GM18861 (cell line): ENCODE results near the gene EPOP.
A peak's percentile ranks its signal among the peaks of the same experiment; 100 is the strongest.

Source experiments
- ATAC-seq: cut with Tn5 transposase; IDR thresholded peaks from one replicate; pipeline ENCODE4 v1.9.1; 2021; ENCODE audit not compliant: unreplicated experiment

Gene EPOP

DNA sequence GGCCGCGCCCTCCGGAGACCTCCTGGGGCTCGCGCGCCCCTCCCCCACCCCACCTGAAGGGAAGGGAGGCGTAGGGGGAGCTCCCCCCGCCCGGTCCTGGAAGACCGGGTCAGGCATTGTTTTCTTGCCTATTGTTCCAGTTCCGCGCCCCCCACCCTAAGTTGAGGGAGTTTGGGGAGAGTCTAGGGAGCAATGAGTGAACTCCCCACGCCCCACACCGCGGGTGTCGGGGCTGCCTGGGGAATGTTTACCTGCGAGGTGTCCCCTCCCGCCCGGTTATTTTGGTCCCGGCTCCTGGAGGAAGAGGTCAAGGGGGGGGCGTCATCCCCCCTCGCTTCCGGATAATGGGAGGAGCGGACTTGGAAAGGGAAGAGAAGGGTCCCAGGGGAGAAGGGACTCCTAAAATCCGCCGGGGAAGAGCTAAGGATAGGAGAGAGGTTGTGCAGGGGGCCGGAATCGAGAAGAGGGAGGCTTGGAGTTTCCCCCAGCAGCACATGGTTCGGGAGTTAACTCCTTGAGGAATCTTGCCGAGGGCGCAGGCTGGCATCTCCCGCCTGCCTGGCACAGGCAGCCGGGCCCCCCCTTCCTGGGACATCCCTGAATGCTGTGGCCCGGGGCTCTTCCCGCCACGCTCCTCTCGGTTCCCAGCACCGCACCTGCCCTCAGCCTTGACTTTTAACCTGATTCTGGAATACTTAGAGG lies 31.2 kb upstream of the EPOP start:
- ATAC-seq, result no peak

- no peak for ATAC-seq
These were observed 30.7 kb upstream of the EPOP start for GRCh38 chr17:38705523-38705802.

- no peak for ATAC-seq
These were observed 30.1 kb upstream of the EPOP start, which contains the start of gene MLLT6 for GRCh38 chr17:38704606-38705522. MLLT6 (plus strand) TSS chr17:38705273; CDS start chr17:38705633, 360 bp downstream.

DNA sequence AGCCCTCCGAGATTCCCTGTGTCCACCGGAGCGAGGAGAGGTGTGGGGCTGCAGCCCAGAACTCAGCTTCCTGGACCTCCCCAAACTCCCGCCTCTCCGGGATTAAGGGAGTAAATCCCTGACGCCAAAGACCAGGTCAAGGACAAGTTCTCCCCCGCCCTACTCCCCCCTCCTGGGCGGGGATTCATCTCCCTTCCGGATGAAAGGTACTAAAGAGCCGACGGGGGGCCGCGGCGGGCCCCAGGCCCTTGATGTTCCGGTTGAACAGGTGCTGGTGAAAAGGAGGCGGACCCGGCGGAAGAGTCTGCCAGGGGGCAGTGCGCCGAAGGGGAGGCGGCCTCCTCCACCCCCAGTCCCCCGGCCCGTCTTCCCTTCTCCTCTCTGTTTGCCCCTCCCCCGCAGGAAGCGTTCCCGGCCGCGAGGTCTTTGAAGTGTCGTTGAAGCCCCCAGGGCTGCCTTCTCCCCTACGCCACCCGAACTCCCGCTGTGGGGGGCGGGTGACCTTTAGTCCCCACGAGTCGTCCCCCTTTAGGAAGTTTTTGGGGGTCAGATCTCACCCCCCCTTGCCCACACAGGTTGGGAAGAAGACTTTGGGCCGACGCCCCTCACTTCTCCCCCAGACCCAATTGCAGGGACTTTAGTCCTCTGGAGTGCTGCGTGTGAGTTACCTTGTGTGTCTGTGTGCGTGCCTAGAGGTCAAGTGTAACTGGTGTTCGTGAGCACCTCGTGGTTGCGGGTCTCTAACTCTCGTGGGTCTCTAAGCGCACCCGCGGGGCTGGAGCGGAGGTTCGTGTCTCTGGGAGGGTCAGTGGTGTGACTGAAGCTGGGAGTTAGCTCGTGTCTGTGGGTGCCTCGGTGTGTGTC lies 29.2 kb upstream of the EPOP start:
- no peak for ATAC-seq

DNA sequence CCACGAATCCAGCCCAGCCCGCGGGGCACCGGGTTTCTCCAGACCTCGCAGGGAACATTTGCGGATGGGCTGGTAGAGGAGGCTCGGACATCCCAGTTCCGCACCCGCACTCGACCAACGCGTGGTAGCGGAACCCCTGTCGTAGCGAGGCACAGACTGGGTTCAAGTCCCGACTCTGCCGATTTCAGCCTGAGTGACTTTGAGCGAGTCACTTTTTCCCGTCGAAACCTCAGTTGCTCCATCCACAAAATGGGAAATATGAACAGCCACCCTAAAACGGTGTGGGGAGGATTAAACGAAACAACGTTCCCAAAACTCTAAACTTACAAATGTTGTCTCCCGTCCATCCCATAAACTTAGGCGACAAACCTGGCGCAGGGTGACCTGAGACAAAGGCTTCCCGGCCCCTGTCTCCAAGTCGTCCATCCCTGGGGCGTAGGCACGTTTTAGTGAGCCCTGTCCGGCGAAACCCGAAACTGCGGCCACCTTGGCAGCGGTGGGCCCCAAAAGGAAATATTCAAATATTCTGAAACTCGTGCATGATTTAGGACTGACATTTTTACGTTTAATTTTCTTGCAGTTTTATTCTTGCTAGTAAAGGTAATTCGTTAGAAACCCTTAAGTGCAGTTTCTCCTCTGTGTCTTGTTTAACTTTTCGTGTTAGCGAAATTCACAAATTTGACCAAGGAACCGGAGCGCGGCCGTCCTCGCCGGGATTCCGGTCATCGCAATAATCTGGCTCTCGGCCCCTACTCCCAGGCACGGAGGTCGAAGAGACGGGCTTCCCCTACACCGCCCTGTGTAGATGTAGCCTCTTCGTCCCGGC lies 28.4 kb upstream of the EPOP start:
- no peak for ATAC-seq

- peak; percentile 19 for ATAC-seq
These were observed 27.6 kb upstream of the EPOP start for GRCh38 chr17:38702166-38702915.

DNA sequence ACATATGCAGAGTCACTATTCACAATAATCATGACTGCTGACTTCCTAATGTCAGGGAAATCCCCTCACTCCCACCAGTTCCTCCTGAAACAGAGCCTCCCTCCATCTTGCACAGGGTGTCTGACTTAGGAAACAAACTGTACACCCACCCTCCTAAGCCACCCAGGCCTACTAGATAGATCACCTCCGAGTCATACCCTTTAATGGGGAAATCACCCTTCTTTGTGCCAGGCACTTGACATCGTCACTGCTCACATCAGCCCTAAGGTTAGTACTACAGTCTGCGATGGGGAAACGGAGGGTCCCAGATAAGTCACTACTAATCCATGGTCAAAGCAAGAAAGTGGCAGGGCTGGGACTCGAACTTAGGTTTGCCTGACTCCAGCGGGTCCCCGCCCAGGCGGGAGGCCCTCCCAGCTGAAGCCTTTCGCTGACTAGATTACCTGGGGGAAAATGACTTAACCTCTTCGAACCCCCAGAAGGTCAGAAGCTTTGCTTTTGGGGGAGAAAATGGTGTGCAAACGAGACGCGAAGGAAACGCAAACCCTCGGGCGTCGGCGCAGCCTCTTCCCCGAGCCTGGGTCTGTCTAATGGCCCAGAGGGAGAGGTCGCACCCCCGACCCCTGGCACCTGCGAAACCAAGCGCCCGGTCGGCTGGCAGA lies 26.9 kb upstream of the EPOP start:
- ATAC-seq, result peak; percentile 26

- ATAC-seq, result no peak
These were observed 24.0 kb upstream of the EPOP start for GRCh38 chr17:38698760-38699159.

DNA sequence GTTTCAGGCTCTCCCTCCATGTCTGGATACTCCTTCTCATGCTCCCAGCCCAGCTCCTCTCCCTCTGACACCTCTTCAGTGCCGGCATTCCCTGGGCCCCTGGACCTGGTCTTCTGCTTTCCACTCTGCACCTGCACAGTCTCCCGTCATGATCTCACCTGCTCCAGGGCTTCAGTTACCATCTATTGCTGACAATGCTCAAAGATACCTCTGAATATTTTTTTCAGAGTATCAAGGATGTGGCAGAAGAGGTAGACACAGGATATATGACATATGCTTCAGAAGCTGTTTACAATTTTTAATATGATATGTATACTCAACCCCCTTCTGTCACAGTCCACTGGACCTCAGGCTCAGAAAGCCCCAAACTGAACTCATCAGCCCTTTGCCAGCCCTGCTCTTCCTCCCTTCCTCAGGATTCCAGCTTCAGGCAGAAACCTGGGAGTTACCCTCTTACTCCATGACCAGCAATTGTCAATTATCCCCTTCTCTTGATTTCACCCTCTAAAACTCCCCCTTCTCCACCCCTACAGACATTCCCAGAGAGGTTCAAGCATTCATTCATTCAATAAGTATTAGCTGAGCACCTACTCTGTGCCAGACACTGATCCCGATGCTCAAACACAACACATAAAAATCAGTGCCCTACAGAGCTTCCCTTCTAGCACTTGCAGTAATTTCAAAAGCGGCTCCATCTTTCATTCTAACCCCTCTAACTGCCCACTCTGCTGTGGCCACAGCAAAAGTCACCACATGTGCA lies 22.5 kb upstream of the EPOP start:
- ATAC-seq, result no peak

- ATAC-seq, result no peak
These were observed 19.1 kb upstream of the EPOP start for GRCh38 chr17:38693700-38694329.

GRCh38 chr17:38691154-38691553 lies 16.4 kb upstream of the EPOP start:
- no peak for ATAC-seq

DNA sequence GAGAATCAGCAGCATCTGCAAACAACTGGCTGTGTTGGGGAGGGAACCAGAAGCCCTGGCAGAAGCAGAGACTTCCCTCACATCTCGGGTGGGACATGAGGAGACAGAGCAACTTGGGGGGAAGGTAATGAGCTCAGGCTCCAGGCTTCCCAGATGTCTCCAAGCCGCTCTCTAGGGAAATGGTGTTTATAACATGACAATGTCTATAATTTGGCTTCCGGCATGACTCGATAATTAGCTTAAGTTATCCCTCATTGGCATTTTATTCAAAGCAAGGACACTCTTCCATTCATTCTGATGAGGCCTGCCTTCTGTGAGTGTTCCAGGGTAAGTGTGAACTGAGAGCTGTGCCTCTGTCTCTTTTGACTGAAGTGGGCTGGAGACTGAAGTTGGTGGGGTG lies 15.6 kb upstream of the EPOP start:
- no peak for ATAC-seq

GRCh38 chr17:38687286-38687685 lies 12.5 kb upstream of the EPOP start:
- no peak for ATAC-seq

- no peak for ATAC-seq
These were observed 10.7 kb upstream of the EPOP start for GRCh38 chr17:38685491-38685890.

- ATAC-seq, result no peak
These were observed 6.3 kb upstream of the EPOP start for GRCh38 chr17:38681096-38681495.

GRCh38 chr17:38677819-38678218 lies 3.1 kb upstream of the EPOP start:
- no peak for ATAC-seq

- ATAC-seq, result no peak
These were observed 2.1 kb upstream of the EPOP start for GRCh38 chr17:38676706-38677504.
